ENCODE data around the gene TNFRSF4.

GRCh38 chr1:1177452-1178206 is 36.3 kb downstream of the TNFRSF4 start:
- TF ChIP-seq FOXJ3 (CRISPR knock-in tag; IDR thresholded peaks at IDR 0.05; ENCODE audit: borderline replicate concordance) = no peak
- TF ChIP-seq MXI1 (IDR thresholded peaks at IDR 0.05; ENCODE audit: borderline replicate concordance, low read depth, low read length) = no peak
- no peak for TF ChIP-seq E2F5 (CRISPR knock-in tag; conservative IDR thresholded peaks at IDR 0.05)
- no peak for TF ChIP-seq KDM1A (CRISPR knock-in tag; IDR thresholded peaks at IDR 0.05)
- TF ChIP-seq ATF3 (CRISPR knock-in tag; IDR thresholded peaks at IDR 0.05) = no peak
- no peak for TF ChIP-seq SIX1 (CRISPR knock-in tag; IDR thresholded peaks at IDR 0.05; ENCODE audit: borderline replicate concordance)
- no peak for TF ChIP-seq TP53 (CRISPR knock-in tag; conservative IDR thresholded peaks at IDR 0.05)
- no peak for TF ChIP-seq ISX (CRISPR knock-in tag; conservative IDR thresholded peaks at IDR 0.05)
- TF ChIP-seq EZH2 (conservative IDR thresholded peaks at IDR 0.05; ENCODE audit: low read depth, low read length) = no peak
- TF ChIP-seq CTCF (CRISPR knock-in tag; IDR thresholded peaks at IDR 0.05) = no peak
- TF ChIP-seq HNF1A (IDR thresholded peaks at IDR 0.05; ENCODE audit: low read depth) = no peak
- TF ChIP-seq HNF1A (CRISPR knock-in tag; IDR thresholded peaks at IDR 0.05; ENCODE audit: borderline replicate concordance) = no peak
- TF ChIP-seq ELF1 (CRISPR knock-in tag; IDR thresholded peaks at IDR 0.05) = no peak
- TF ChIP-seq TARDBP (CRISPR knock-in tag; IDR thresholded peaks at IDR 0.05) = no peak
- TF ChIP-seq ZNF138 (CRISPR knock-in tag; IDR thresholded peaks at IDR 0.05; ENCODE audit: low read depth) = no peak
